GM10847 (cell line): Measurements from ENCODE around the gene RASGEF1C.

Experiments
- POLR2A ChIP-seq: IDR thresholded peaks from 2 replicates; pipeline ENCODE4 v1.6.1; 2011; ENCODE audit not compliant: insufficient read length; ENCODE audit errors: extremely low read depth

Gene RASGEF1C

GRCh38 chr5:180113660-180114303 lies 95.2 kb downstream of the RASGEF1C start:
- TF ChIP-seq POLR2A: no peak

- TF ChIP-seq POLR2A: no peak
Observed at GRCh38 chr5:180112181-180112861, 96.7 kb downstream of the RASGEF1C start.

- no peak for TF ChIP-seq POLR2A
Observed at GRCh38 chr5:180111273-180112002, 97.6 kb downstream of the RASGEF1C start.

GRCh38 chr5:180109920-180110319 lies 99.1 kb downstream of the RASGEF1C start:
- no peak for TF ChIP-seq POLR2A

GRCh38 chr5:180107005-180107404 lies 102.0 kb downstream of the RASGEF1C start:
- TF ChIP-seq POLR2A: no peak

- TF ChIP-seq POLR2A: no peak
Observed at GRCh38 chr5:180105827-180106312, 103.1 kb downstream of the RASGEF1C start.

- no peak for TF ChIP-seq POLR2A
Observed at GRCh38 chr5:180104168-180104530, 104.9 kb downstream of the RASGEF1C start.

- TF ChIP-seq POLR2A: no peak
Observed at GRCh38 chr5:180103487-180104167, 105.4 kb downstream of the RASGEF1C start.

GRCh38 chr5:180102636-180103035 lies 106.4 kb downstream of the RASGEF1C start:
- TF ChIP-seq POLR2A: no peak

GRCh38 chr5:180101451-180102105 lies 107.4 kb downstream of the RASGEF1C start:
- TF ChIP-seq POLR2A: no peak

GRCh38 chr5:180100621-180101450 lies 108.2 kb downstream of the RASGEF1C start:
- no peak for TF ChIP-seq POLR2A

- TF ChIP-seq POLR2A: no peak
Observed at GRCh38 chr5:180099733-180100611, 109.0 kb downstream of the RASGEF1C start.
